Kidney (tissue), 14 donors: Measurements from ENCODE around the gene GARIN1A. TPM values are rescaled to one million over a fixed set of nuclear protein-coding genes. Genes with fewer than 3 reads are reported as not detected.
"Not testable (repeated sequence)": the region's sequence is repeated elsewhere in the genome, so short reads cannot be mapped to it uniquely, and the experiment has no call there.

ENCODE experiments used
- DNase-seq, 5 donors: peaks; one replicate each; pipeline ENCODE4 v3.0.0-alpha.2; 2013 to 2020
- FAIRE-seq: peaks from 2 replicates; lab custom pipeline; 2012; peaks lifted over from hg19 to GRCh38; lab: Jason Lieb, UNC
- H3K27ac ChIP-seq, 2 donors: one replicate each; pipeline ENCODE4 v1.7.0; 2013; ENCODE audit warnings: low read depth in 2 of 2, low read length in 2 of 2, inconsistent platforms in 1 of 2
- H3K27me3 ChIP-seq: one replicate; pipeline ENCODE4 v1.7.1; 2013; ENCODE audit warnings: low read length, inconsistent platforms; ENCODE audit not compliant: control insufficient read depth, insufficient read depth
- H3K36me3 ChIP-seq, 3 donors: one replicate each; pipeline versions ENCODE4 v1.7.0 to v1.7.1; 2013; ENCODE audit warnings: low read length in 3 of 3, control low read depth in 1 of 3, inconsistent platforms in 1 of 3; ENCODE audit not compliant: insufficient read depth in 3 of 3, control insufficient read depth in 2 of 3
- H3K4me1 ChIP-seq, 3 donors: one replicate each; pipeline versions ENCODE4 v1.7.0 to v1.7.1; 2013; ENCODE audit warnings: low read length in 3 of 3, inconsistent platforms in 1 of 3, low read depth in 1 of 3; ENCODE audit not compliant: control insufficient read depth in 2 of 3, insufficient read depth in 2 of 3
- H3K4me3 ChIP-seq, 3 donors: one replicate each; pipeline versions ENCODE4 v1.7.0 to v1.8.1; 2013; ENCODE audit warnings: low read length in 3 of 3, control low read depth in 1 of 3, inconsistent platforms in 1 of 3
- H3K9ac ChIP-seq, 3 donors: one replicate each; pipeline versions ENCODE4 v1.7.0 to v1.7.1; 2013; ENCODE audit warnings: low read length in 3 of 3, control low read depth in 1 of 3, inconsistent platforms in 1 of 3
- H3K9me3 ChIP-seq, 3 donors: one replicate each; pipeline versions ENCODE4 v1.7.0 to v1.7.1; 2013; ENCODE audit warnings: low read length in 3 of 3, control low read depth in 1 of 3, inconsistent platforms in 1 of 3; ENCODE audit not compliant: control insufficient read depth in 2 of 3, insufficient read depth in 1 of 3
- intact Hi-C: fragments of 100-400 bp; cut with DNase I; formaldehyde crosslinking; loops from one replicate; pipeline ENCODE4 v1.11.1; 2022
- polyA plus RNA-seq: library from polyadenylated mRNA; stranded (reverse); fragments of 350-450 nt; fragmentation: Illumina TruSeq; extraction: RNeasy Lipid Tissue Mini Kit (QIAGEN cat#74804); gene quantifications from one replicate; pipeline ENCODE4 v1.2.3, GENCODE V29; 2014; ENCODE audit warnings: low read depth, low replicate concordance; ENCODE audit not compliant: insufficient read depth
- total RNA-seq: library from RNA; stranded (reverse); fragmentation: NEBNext Ultra II Directional; extraction: Animal tissue kit (Norgen Biotek cat#: 25700); gene quantifications from one replicate; pipeline ENCODE4 v1.2.1, GENCODE V29; 2021
- TF ChIP-seq, protein P1 (sequence below): IDR thresholded peaks from 3 replicates; pipeline ENCODE4 v1.5.1; 2012; ENCODE audit warnings: mild to moderate bottlenecking, moderate library complexity, borderline replicate concordance; ENCODE audit not compliant: insufficient read depth; ENCODE audit errors: extremely low read depth
- donor health status: control.
- donor health status: control.
- donor health status: control.
- donor health status: control.
- donor health status: control.
- donor health status: DM: yes; HTN: yes; CAD: no.
- donor health status: Normal renal cell carcinoma (clear cell type).

Gene GARIN1A
- total and polyA plus RNA-seq, 2 donors from 2014 or later, result 1.3 to 2.5 TPM

DNA sequence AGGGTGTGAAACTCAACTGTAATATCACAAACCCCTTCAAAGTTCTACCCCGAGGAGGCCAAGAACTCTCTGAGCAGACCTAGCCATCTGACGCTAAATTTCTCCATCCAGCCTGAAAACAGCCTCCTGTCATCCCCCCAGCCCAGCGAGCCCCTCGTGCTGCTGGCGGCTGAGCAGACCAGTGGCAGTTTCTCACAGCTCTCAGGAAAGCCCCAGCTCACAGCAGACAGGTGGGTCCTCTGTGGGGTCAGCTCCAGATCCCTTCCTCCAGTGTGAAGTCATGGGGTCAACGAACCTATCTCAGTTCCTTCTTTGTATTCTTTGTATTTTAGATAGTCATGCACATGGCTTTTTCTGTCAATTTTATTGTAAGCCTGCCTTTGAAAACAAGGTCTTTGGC is 7.8 kb downstream of the GARIN1A start:
- Histone ChIP-seq H3K9ac (no peak overlapping the region), H3K9me3 (no peaks in the 10 kb centered on the region), H3K4me3 (no peak overlapping the region), H3K27ac (no peak overlapping the region), H3K27me3 (no peaks in the 10 kb centered on the region), H3K4me1 (no peaks in the 10 kb centered on the region), H3K36me3 (peaks cover 0 to 5% (median 0%) of the 10 kb centered on the region in 3 donors)
- FAIRE-seq (no peak), DNase-seq (no peak)
- TF ChIP-seq, protein P1, sequence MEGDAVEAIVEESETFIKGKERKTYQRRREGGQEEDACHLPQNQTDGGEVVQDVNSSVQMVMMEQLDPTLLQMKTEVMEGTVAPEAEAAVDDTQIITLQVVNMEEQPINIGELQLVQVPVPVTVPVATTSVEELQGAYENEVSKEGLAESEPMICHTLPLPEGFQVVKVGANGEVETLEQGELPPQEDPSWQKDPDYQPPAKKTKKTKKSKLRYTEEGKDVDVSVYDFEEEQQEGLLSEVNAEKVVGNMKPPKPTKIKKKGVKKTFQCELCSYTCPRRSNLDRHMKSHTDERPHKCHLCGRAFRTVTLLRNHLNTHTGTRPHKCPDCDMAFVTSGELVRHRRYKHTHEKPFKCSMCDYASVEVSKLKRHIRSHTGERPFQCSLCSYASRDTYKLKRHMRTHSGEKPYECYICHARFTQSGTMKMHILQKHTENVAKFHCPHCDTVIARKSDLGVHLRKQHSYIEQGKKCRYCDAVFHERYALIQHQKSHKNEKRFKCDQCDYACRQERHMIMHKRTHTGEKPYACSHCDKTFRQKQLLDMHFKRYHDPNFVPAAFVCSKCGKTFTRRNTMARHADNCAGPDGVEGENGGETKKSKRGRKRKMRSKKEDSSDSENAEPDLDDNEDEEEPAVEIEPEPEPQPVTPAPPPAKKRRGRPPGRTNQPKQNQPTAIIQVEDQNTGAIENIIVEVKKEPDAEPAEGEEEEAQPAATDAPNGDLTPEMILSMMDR, result no peak
- intact Hi-C loops, result no loop called here

DNA sequence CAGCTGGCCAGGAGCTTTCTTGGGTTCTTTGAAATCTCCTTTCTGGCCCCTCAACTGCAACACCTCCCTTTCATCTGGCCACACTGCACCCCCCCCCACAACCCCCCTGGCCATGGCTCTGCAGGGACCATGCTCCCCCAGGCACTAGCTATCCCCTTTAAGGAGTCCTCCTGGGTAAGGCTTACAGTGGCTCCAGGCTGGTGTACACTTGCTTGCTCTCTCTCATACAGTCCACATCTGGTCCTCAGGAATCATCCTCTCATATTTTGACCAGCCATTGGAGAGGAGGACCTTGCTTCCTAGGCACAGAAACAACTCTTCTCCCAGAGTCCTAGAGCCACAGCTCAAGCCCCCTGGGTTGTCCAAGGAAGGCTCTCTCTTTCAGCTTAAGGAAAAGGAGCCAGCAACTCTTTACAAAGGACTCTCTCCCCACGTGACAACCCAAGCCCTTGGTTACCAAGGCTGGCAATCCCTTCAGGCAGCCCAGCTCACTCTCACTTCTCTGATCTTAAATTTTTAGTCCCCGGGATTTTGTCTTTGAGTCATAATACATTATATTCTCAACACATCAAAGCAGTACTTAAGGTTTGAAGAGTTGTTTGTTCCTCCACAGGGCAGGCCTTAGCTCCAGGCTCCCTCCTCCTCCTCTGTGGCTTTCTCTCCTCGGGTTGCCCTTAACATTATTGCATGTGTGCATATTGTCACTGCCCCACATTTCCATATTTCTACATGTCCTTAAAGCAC is 9.9 kb downstream of the GARIN1A start:
- H3K4me3 ChIP-seq, result no peak overlapping the region
- no peak overlapping the region for H3K9ac ChIP-seq
- no peak for DNase-seq
- TF ChIP-seq, protein P1, result no peak
- FAIRE-seq, result no peak
- intact Hi-C loops, result no loop called here
- no peaks in the 10 kb centered on the region for H3K4me1 ChIP-seq
- no peaks in the 10 kb centered on the region for H3K27me3 ChIP-seq
- H3K27ac ChIP-seq, result no peak overlapping the region
- peaks cover 0 to 5% (median 0%) of the 10 kb centered on the region in 3 donors for H3K36me3 ChIP-seq
- no peaks in the 10 kb centered on the region for H3K9me3 ChIP-seq

DNA sequence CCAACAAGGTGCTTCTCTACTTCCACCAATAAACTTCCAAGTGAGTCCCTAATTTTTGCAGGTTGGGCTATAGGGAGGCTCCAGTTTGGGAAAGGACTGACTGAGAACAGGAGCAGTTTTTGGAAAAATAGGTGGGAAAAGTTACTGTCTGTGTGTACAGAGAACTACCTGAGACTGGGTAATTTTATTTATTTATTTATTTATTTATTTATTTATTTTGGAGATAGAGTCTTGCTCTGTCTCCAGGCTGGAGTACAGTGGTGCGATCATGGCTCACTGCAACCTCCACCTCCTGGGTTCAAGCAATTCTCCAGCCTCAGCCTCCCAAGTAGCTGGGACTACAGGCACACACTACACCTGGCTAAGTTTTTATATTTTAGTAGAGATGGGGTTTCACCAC is 11.2 kb downstream of the GARIN1A start:
- H3K4me1 ChIP-seq, H3K27ac ChIP-seq, H3K9ac ChIP-seq, DNase-seq, intact Hi-C loops, FAIRE-seq, H3K36me3 ChIP-seq, H3K9me3 ChIP-seq, H3K27me3 ChIP-seq, H3K4me3 ChIP-seq: not testable (repeated sequence)

DNA sequence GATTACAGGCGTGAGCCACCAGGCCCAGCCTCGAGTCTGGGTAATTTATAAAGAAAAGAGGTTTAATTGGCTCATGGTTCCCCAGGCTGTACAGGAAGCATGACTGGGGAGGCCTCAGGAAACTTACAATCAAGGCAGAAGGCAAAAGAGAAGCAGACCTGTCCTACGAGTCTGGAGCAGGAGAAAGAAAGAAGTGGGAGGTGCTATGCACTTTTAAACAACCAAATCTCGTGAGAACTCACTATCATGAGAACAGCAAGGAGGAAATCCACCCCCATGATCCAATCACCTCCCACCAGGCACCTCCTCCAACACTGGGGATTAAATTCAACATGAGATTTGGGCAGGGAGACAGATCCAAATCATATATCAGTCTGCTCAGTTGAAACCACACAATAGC is 11.6 kb downstream of the GARIN1A start:
- H3K27me3 ChIP-seq, intact Hi-C loops, H3K9ac ChIP-seq, DNase-seq, H3K4me1 ChIP-seq, H3K27ac ChIP-seq, H3K4me3 ChIP-seq, H3K9me3 ChIP-seq, FAIRE-seq, H3K36me3 ChIP-seq: not testable (repeated sequence)
